Upper lobe of left lung (tissue), 4 donors: ENCODE results near the gene BTC.

Source experiments
- CTCF ChIP-seq, 6 experiments: fragments of 450-650 bp in 4 of 6; fragments of 200-600 bp in 2 of 6; sonication (generic) in 2 of 6; IDR thresholded peaks; one replicate each; pipeline ENCODE4 v1.5.1; 2016 to 2019; ENCODE audit warnings: antibody characterized with exemption in 6 of 6
- EP300 ChIP-seq, 4 donors: sonication (generic); formaldehyde crosslinking; IDR thresholded peaks; one replicate each; pipeline ENCODE4 v1.5.1; 2017; ENCODE audit warnings: antibody characterized with exemption in 4 of 4, control low read depth in 2 of 4
- POLR2A ChIP-seq, 4 donors: fragments of 450-650 bp; IDR thresholded peaks; one replicate each; pipeline ENCODE4 v1.5.1; 2016 to 2017; ENCODE audit warnings: antibody characterized with exemption in 4 of 4, mild to moderate bottlenecking in 2 of 4

DNA sequence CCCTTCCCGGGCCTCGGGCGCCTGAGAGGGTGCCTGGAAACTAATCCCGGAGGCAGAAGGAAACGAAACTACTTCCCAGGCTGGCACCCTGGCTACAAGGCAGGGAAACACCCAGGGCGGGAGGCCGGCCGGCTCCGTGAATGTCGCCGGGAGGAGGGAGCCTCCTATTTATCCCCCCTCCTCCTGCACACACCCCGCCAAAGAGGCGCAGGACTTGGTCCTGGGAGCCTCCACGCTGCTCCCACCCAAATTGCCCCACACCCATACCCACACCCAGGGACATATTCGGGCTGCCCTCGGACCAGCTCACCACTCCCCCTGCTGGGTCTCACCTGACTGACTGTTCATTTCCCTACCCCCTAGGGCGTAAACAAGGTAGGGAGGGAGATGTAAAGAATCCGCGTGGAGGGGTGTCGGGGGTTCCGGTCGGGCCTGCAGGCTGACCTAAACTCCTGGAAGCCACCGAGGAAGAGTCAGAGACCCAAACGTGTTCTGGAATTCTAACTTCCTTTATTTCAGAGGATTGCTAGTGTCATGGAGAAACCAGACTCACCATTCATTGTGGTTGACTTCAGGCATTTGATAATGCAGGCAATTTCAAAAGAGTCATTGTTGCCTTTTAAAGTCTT lies at the start of gene BTC:
- TF ChIP-seq POLR2A (IDR thresholded peaks at IDR 0.05), result peak in 1 of 4 donors; percentile 47
- peak in 4 of 6 experiments; percentile 12 to 56 (median 43) for TF ChIP-seq CTCF (IDR thresholded peaks at IDR 0.05)
- no peak for TF ChIP-seq EP300 (IDR thresholded peaks at IDR 0.05)
